Calu3 (cell line): Measurements from ENCODE around the gene NOSTRIN. TPM values are rescaled to one million over a fixed set of nuclear protein-coding genes. Genes with fewer than 3 reads are reported as not detected.
"Not testable (repeated sequence)": the region's sequence is repeated elsewhere in the genome, so short reads cannot be mapped to it uniquely, and the experiment has no call there.

Experiments used
- BruUV-seq: library from RNA; stranded (reverse); fragments of 400-500 nt; replicated peaks from 2 replicates; lab custom pipeline; 2021; lab: Mats Ljungman, UMichigan
- CTCF ChIA-PET: fragments of 300-600 bp; sonication (Branson Sonifier 250); formaldehyde crosslinking; loops from one replicate; lab custom pipeline; 2022; ENCODE audit warnings: antibody characterized with exemption; lab: Charles Lee
- DNase-seq: peaks from one replicate; pipeline ENCODE4 v3.0.0; 2022
- H3K27ac Mint-ChIP-seq: one replicate; pipeline ENCODE4 v1.8.0; 2022; ENCODE audit warnings: mixed read lengths; ENCODE audit not compliant: unreplicated experiment
- H3K27me3 Mint-ChIP-seq: one replicate; pipeline ENCODE4 v1.8.0; 2022; ENCODE audit warnings: mixed read lengths; ENCODE audit not compliant: unreplicated experiment
- H3K36me3 Mint-ChIP-seq: one replicate; pipeline ENCODE4 v1.8.0; 2022; ENCODE audit warnings: mild to moderate bottlenecking, moderate library complexity, mixed read lengths; ENCODE audit not compliant: insufficient read depth, unreplicated experiment
- H3K4me1 Mint-ChIP-seq: one replicate; pipeline ENCODE4 v1.8.0; 2022; ENCODE audit warnings: mild to moderate bottlenecking, low read depth, mixed read lengths; ENCODE audit not compliant: unreplicated experiment
- H3K4me3 Mint-ChIP-seq: one replicate; pipeline ENCODE4 v1.8.0; 2022; ENCODE audit warnings: mild to moderate bottlenecking, low read depth, moderate library complexity, mixed read lengths; ENCODE audit not compliant: unreplicated experiment
- H3K9me3 Mint-ChIP-seq: one replicate; pipeline ENCODE4 v1.8.0; 2022; ENCODE audit warnings: low read depth, mixed read lengths; ENCODE audit not compliant: unreplicated experiment
- CTCF ChIP-seq: fragments of 200-600 bp; IDR thresholded peaks from one replicate; pipeline ENCODE4 v1.8.0; 2022; ENCODE audit warnings: antibody characterized with exemption; ENCODE audit not compliant: unreplicated experiment
- intact Hi-C: fragments of 100-400 bp; cut with micrococcal nuclease; formaldehyde crosslinking; loops from one replicate; pipeline ENCODE4 v1.10.0; 2022; ENCODE audit not compliant: unreplicated experiment
- total RNA-seq: library from RNA; stranded (reverse); gene quantifications from 2 replicates; pipeline ENCODE4 v1.2.3, GENCODE V29; 2022

The NOSTRIN gene
- total RNA-seq, 1 experiment from 2014 or later = 12.5 TPM

GRCh38 chr2:168790226-168790902, 12.1 kb upstream of the NOSTRIN start:
- TF ChIP-seq CTCF = no peak
- no peaks in the 10 kb centered on the region for H3K36me3 Mint-ChIP-seq
- no peaks in the 10 kb centered on the region for H3K9me3 Mint-ChIP-seq
- intact Hi-C loops = no loop called here
- H3K27ac Mint-ChIP-seq = no peak overlapping the region
- no peaks in the 10 kb centered on the region for H3K4me1 Mint-ChIP-seq
- CTCF ChIA-PET = interaction anchor here (1.5 kb wide), 1 partner anchor 16 kb away, joined by 4 read pairs; no protein-coding TSS in a partner anchor
- DNase-seq = no peak
- H3K27me3 Mint-ChIP-seq = no peaks in the 10 kb centered on the region
- H3K4me3 Mint-ChIP-seq = no peak overlapping the region
- BruUV-seq = no TSS peak

GRCh38 chr2:168791140-168791539, 11.3 kb upstream of the NOSTRIN start:
- H3K4me3 Mint-ChIP-seq, H3K36me3 Mint-ChIP-seq, H3K27ac Mint-ChIP-seq, H3K9me3 Mint-ChIP-seq, H3K4me1 Mint-ChIP-seq, DNase-seq, intact Hi-C loops, H3K27me3 Mint-ChIP-seq, CTCF ChIA-PET, BruUV-seq: not testable (repeated sequence)

- no peaks in the 10 kb centered on the region for H3K27me3 Mint-ChIP-seq
- no peak for TF ChIP-seq CTCF
- intact Hi-C loops = no loop called here
- H3K4me3 Mint-ChIP-seq = no peak overlapping the region
- BruUV-seq = no TSS peak
- CTCF ChIA-PET = no interaction called here
- no peak for DNase-seq
- H3K9me3 Mint-ChIP-seq = no peaks in the 10 kb centered on the region
- peaks cover 7% of the 10 kb centered on the region for H3K4me1 Mint-ChIP-seq
- H3K27ac Mint-ChIP-seq = no peak overlapping the region
- H3K36me3 Mint-ChIP-seq = no peaks in the 10 kb centered on the region
Observed at GRCh38 chr2:168793596-168793995, 8.8 kb upstream of the NOSTRIN start.

GRCh38 chr2:168794968-168795367, 7.5 kb upstream of the NOSTRIN start:
- no peak for TF ChIP-seq CTCF
- DNase-seq = no peak
- Mint-ChIP-seq H3K36me3 (no peaks in the 10 kb centered on the region), H3K4me3 (no peak overlapping the region), H3K9me3 (no peaks in the 10 kb centered on the region), H3K27ac (no peak overlapping the region), H3K27me3 (no peaks in the 10 kb centered on the region), H3K4me1 (peaks cover 20% of the 10 kb centered on the region)
- CTCF ChIA-PET = interaction anchor here (0.6 kb wide), 1 partner anchor 45 kb away, joined by 3 read pairs; no protein-coding TSS in a partner anchor
- no TSS peak for BruUV-seq
- intact Hi-C loops = no loop called here

- BruUV-seq = no TSS peak
- CTCF ChIA-PET = no interaction called here
- intact Hi-C loops = no loop called here
- no peak for TF ChIP-seq CTCF
- DNase-seq = no peak
- Mint-ChIP-seq H3K27me3 (no peaks in the 10 kb centered on the region), H3K36me3 (no peaks in the 10 kb centered on the region), H3K4me1 (peaks cover 22% of the 10 kb centered on the region), H3K4me3 (no peak overlapping the region), H3K27ac (no peak overlapping the region), H3K9me3 (no peaks in the 10 kb centered on the region)
Observed at GRCh38 chr2:168796090-168796577, 6.3 kb upstream of the NOSTRIN start.
